GM18907 (cell line): Measurements from ENCODE around the gene RGS9BP.
"Not testable (repeated sequence)": the region's sequence is repeated elsewhere in the genome, so short reads cannot be mapped to it uniquely, and the experiment has no call there.

Source experiments
- ATAC-seq: cut with Tn5 transposase; IDR thresholded peaks from one replicate; pipeline ENCODE4 v1.9.1; 2021; ENCODE audit warnings: mild to moderate bottlenecking, moderate library complexity; ENCODE audit not compliant: unreplicated experiment

RGS9BP gene

GRCh38 chr19:32675720-32676185 lies at the start of gene RGS9BP:
TSS of gene RGS9BP (plus strand) at chr19:32675848. CDS start at chr19:32676264, 416 bp downstream.
- ATAC-seq = peak; percentile 23

- no peak for ATAC-seq
These were observed 48.7 kb upstream of the RGS9BP start for GRCh38 chr19:32626969-32627368.

GRCh38 chr19:32627714-32628270 lies 47.9 kb upstream of the RGS9BP start:
- ATAC-seq = no peak

- no peak for ATAC-seq
These were observed 45.3 kb upstream of the RGS9BP start for GRCh38 chr19:32630338-32630737.

- ATAC-seq = no peak
These were observed 44.3 kb upstream of the RGS9BP start for GRCh38 chr19:32631381-32631780.

GRCh38 chr19:32637480-32637879 lies 38.2 kb upstream of the RGS9BP start:
- ATAC-seq = no peak

GRCh38 chr19:32638625-32639024 lies 37.0 kb upstream of the RGS9BP start:
- no peak for ATAC-seq

- no peak for ATAC-seq
These were observed 32.9 kb upstream of the RGS9BP start for GRCh38 chr19:32642771-32643170.

- no peak for ATAC-seq
These were observed 29.1 kb upstream of the RGS9BP start for GRCh38 chr19:32646556-32646955.

- ATAC-seq = no peak
These were observed 28.3 kb upstream of the RGS9BP start for GRCh38 chr19:32647361-32647760.

- no peak for ATAC-seq
These were observed 25.9 kb upstream of the RGS9BP start for GRCh38 chr19:32649751-32650150.

GRCh38 chr19:32650671-32651070 lies 25.0 kb upstream of the RGS9BP start:
- ATAC-seq = no peak

GRCh38 chr19:32651729-32652140 lies 23.9 kb upstream of the RGS9BP start:
- ATAC-seq = no peak

GRCh38 chr19:32652331-32652730 lies 23.3 kb upstream of the RGS9BP start:
- not testable (repeated sequence) for ATAC-seq

GRCh38 chr19:32652894-32653598 lies 22.6 kb upstream of the RGS9BP start:
- no peak for ATAC-seq

- ATAC-seq = no peak
These were observed 22.1 kb upstream of the RGS9BP start for GRCh38 chr19:32653599-32653915.

- ATAC-seq = not testable (repeated sequence)
These were observed 19.3 kb upstream of the RGS9BP start for GRCh38 chr19:32656379-32656778.

GRCh38 chr19:32658075-32658474 lies 17.6 kb upstream of the RGS9BP start:
- no peak for ATAC-seq

GRCh38 chr19:32658527-32658926 lies 17.1 kb upstream of the RGS9BP start:
- no peak for ATAC-seq

- ATAC-seq = no peak
These were observed 14.3 kb upstream of the RGS9BP start for GRCh38 chr19:32661318-32661717.

GRCh38 chr19:32662186-32662585 lies 13.5 kb upstream of the RGS9BP start:
- ATAC-seq = no peak

GRCh38 chr19:32666084-32666483 lies 9.6 kb upstream of the RGS9BP start:
- no peak for ATAC-seq

GRCh38 chr19:32669310-32669709 lies 6.3 kb upstream of the RGS9BP start:
- ATAC-seq = no peak
